Subcutaneous abdominal adipose tissue (tissue), 5 donors: ENCODE results near the gene PPM1J.
"Not testable (repeated sequence)": the region's sequence is repeated elsewhere in the genome, so short reads cannot be mapped to it uniquely, and the experiment has no call there.

ENCODE experiments used
- H3K27ac ChIP-seq: one replicate; pipeline ENCODE4 v1.7.0; 2013; ENCODE audit warnings: low read depth, mild to moderate bottlenecking, inconsistent platforms, low read length, moderate library complexity
- H3K27me3 ChIP-seq, 5 donors: one replicate each; pipeline ENCODE4 v1.7.0; 2013; ENCODE audit warnings: low read length in 5 of 5, inconsistent platforms in 1 of 5; ENCODE audit not compliant: control insufficient read depth in 5 of 5, insufficient read depth in 4 of 5
- H3K36me3 ChIP-seq, 5 donors: one replicate each; pipeline ENCODE4 v1.7.0; 2013; ENCODE audit warnings: low read length in 5 of 5; ENCODE audit not compliant: control insufficient read depth in 5 of 5, insufficient read depth in 5 of 5
- H3K4me1 ChIP-seq, 5 donors: one replicate each; pipeline ENCODE4 v1.7.0; 2013; ENCODE audit warnings: low read length in 5 of 5, mild to moderate bottlenecking in 3 of 5, moderate library complexity in 1 of 5; ENCODE audit not compliant: control insufficient read depth in 5 of 5, insufficient read depth in 5 of 5
- H3K4me3 ChIP-seq, 5 donors: one replicate each; pipeline ENCODE4 v1.7.0; 2013; ENCODE audit warnings: low read length in 5 of 5, low read depth in 1 of 5
- H3K9ac ChIP-seq, 5 donors: one replicate each; pipeline ENCODE4 v1.7.0; 2013; ENCODE audit warnings: low read length in 5 of 5, mild to moderate bottlenecking in 4 of 5, moderate library complexity in 3 of 5
- H3K9me3 ChIP-seq, 5 donors: one replicate each; pipeline ENCODE4 v1.7.0; 2013; ENCODE audit warnings: low read length in 5 of 5; ENCODE audit not compliant: control insufficient read depth in 5 of 5
- donor health status: healthy.
- donor health status: healthy.
- donor health status: healthy.
- donor health status: healthy.
- donor health status: healthy.

PPM1J gene

DNA sequence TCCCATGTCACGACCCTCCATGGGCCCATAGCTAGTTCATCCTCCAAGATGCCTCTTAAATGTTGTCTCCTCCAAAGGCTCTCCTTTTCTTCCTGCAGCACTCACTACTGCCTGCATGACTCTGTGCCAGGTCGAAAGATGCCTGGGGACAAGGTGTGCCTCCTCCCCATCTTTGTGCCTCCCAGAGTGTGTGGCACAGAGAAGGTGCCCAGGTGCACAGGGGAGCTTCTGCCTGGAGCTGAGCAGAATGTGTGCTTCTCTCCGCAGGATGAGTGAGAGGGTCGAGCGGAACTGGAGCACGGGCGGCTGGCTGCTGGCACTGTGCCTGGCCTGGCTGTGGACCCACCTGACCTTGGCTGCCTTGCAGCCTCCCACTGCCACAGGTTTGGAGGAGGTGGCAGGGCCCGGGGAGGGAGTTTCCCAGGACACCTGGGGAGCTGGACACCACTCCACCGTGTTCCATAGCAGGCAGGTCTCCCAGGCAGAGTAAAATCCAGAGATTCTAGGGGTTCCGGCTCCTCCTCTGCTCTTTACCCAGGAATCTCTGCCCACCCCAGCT lies 6.9 kb upstream of the PPM1J start:
- Histone ChIP-seq H3K4me3 (no peak overlapping the region), H3K9me3 (no peaks in the 10 kb centered on the region), H3K36me3 (no peaks in the 10 kb centered on the region), H3K4me1 (peaks cover 0 to 19% (median 13%) of the 10 kb centered on the region in 5 donors), H3K9ac (no peak overlapping the region), H3K27me3 (peaks cover 8 to 16% (median 9%) of the 10 kb centered on the region in 5 donors), H3K27ac (no peak overlapping the region)

DNA sequence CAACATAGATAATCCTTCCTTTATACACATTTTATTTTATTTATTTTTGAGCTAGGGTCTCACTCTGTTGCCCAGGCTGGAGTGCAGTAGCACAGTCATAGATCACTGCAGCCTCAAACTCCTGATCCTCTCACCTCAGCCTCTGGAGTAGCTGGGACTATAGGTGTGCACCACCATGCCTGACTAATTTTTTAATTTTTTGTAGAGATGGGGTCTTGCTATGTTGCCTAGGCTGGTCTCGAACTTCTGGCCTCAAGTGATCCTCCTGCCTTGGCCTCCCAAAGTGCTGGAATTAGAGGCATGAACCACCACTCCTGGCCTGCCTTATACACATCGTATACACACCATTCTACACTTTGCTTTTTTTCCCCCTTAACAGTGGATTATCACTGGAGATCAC lies 6.2 kb upstream of the PPM1J start:
- H3K9ac ChIP-seq, H3K27ac ChIP-seq, H3K36me3 ChIP-seq, H3K4me3 ChIP-seq, H3K9me3 ChIP-seq: not testable (repeated sequence)
- Histone ChIP-seq H3K4me1 (peaks cover 0 to 19% (median 15%) of the 10 kb centered on the region in 5 donors), H3K27me3 (peaks cover 8 to 16% (median 9%) of the 10 kb centered on the region in 5 donors)

DNA sequence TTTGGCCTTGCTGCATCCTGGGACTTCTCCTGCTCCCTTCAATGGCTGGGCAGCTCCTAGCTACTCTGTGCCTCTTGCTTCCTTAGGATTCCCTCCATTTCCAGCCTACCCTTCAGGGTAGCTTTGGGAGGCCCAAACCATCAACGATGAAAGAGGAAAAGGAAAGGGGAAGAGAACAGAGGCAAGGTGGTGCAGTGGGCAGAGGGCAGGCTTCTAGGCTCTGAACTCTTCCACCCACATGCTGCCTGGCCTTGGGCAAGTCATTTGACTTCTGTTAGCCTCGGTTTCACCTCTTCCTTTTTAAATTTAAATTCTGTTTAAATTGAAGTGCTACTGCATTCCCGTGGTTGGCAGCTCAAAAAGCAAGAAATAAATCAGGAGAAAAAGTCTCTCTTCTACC lies 5.7 kb upstream of the PPM1J start:
- H3K27ac ChIP-seq, result no peak overlapping the region
- H3K9ac ChIP-seq, result no peak overlapping the region
- no peaks in the 10 kb centered on the region for H3K36me3 ChIP-seq
- H3K4me1 ChIP-seq, result peaks cover 0 to 24% (median 19%) of the 10 kb centered on the region in 5 donors
- H3K4me3 ChIP-seq, result no peak overlapping the region
- H3K9me3 ChIP-seq, result no peaks in the 10 kb centered on the region
- H3K27me3 ChIP-seq, result peaks cover 8 to 16% (median 9%) of the 10 kb centered on the region in 5 donors

DNA sequence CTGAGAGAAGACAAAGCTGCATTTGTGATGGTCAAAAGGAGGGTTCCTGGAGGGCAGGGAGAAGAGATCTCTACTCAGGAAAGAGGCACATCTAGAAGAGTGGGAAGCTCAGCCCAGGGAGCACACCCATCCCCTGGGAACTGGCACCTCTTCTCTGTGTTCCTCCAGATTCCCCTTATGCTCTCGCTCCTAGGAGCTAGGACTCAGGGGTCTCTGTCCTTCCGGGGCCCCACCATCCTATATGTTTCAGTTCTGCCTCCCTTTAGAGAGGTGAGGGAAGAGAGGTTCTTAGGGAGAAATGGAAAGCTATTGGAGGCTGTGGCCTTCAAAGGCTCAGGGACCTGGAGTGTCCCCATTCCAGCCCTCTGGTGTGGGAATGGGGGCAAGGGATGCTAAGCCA lies 4.6 kb upstream of the PPM1J start:
- Histone ChIP-seq H3K9ac (no peak overlapping the region), H3K4me1 (peaks cover 0 to 32% (median 27%) of the 10 kb centered on the region in 5 donors), H3K9me3 (no peaks in the 10 kb centered on the region), H3K27ac (no peak overlapping the region), H3K27me3 (peaks cover 8 to 16% (median 9%) of the 10 kb centered on the region in 5 donors), H3K36me3 (no peaks in the 10 kb centered on the region), H3K4me3 (no peak overlapping the region)

DNA sequence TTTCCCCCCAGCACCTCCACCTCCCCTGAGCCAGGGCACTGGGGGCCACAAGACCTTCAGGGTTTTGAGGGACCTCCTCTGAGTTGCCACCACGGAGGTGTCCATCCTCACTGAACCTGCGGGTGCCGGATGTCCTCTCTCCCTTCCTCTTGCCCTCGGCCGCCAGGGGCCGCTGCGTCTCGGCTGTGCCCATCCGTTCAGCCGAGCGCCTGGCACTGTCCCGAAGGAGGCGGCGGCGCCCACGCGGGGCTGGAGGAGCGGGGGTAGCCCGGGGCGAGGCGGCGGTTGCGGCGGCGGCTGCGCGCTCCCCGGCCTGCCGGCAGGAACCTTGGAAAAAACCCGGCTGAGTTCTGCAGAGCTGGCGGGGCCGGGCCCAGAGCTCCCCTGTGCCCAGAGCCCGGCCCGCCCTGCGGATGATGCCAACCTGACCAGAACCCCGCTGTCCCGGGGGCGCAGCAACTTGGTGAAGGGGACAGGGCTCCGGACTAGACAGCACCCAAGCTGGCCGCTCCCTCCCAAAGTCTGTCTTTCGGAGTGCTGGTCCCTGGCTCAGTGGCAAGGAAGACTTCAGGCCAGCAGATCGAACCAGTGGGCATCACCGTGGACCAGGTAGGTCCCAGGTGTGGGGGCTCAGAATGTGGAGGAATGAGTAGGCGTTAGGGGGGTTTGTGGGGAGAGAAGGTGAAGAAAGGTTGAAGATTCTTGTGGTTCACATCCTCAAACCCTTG lies 3.7 kb upstream of the PPM1J start:
- H3K27ac ChIP-seq, result no peak overlapping the region
- no peak overlapping the region for H3K9ac ChIP-seq
- H3K9me3 ChIP-seq, result no peaks in the 10 kb centered on the region
- peaks cover 2 to 40% (median 35%) of the 10 kb centered on the region in 5 donors for H3K4me1 ChIP-seq
- peak overlapping the region in 2 of 5 donors; percentile 13 to 43 for H3K4me3 ChIP-seq
- H3K27me3 ChIP-seq, result peaks cover 7 to 16% (median 9%) of the 10 kb centered on the region in 5 donors
- H3K36me3 ChIP-seq, result no peaks in the 10 kb centered on the region

DNA sequence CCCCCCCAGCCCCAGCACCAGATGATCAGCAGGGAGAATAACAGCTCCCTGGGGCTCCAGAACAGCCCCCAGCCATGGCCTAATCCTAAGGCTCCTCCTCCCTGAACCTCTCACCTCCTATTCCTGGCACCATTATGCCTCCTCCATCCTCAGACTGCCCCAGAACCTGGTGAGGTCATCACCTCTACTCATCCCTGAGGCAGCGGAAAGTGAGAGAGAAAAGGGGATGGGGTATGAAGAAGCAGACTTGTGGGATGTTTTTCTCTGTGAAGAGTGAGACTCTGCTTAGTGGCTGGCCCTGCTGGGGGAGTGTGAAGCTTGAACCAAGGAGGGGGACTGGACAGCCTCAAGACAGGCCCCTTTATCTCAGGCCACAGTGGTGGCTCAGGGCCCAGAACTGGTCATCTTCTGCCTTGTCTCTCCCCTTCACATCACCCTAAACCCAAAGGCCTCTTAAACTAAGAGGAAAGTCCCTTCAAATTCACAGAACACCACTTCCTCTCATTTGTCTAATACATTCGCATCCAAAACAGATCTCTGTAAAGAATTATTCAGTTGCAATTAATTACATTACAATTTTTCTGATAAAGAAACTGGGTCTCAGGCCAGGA lies 2.2 kb upstream of the PPM1J start:
- H3K4me1 ChIP-seq, result peaks cover 4 to 36% (median 30%) of the 10 kb centered on the region in 5 donors
- H3K36me3 ChIP-seq, result no peaks in the 10 kb centered on the region
- H3K27me3 ChIP-seq, result peaks cover 0 to 9% (median 4%) of the 10 kb centered on the region in 5 donors
- no peak overlapping the region for H3K9ac ChIP-seq
- H3K4me3 ChIP-seq, result no peak overlapping the region
- no peaks in the 10 kb centered on the region for H3K9me3 ChIP-seq
- H3K27ac ChIP-seq, result no peak overlapping the region

DNA sequence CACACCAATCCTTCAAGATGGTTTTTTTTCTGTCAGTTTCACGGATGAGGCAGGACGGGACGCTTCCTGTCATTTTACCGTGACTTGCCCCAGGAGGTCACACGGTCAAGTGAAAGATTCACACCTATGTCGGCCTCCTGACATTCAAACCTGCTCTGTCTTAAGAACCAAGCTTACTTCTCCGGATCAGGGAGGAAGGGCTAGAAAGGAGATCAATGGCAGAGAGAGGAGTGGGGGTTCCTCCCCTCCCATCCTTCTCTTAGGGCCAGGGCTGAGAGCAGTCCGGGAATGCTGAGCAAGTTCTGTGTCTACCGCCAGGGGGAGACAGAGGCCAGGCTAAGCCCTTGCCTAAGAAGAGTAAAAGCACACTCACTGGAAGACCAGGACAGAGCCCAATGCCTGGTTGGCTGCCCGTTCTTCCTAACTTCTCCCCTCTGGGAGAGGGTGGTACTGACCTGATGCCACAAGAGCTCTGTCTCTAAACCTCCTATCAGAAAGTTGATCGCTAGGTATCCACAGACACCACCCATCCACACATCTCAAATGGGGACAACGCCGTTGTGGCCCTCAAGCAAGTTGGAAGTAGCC lies 1.1 kb upstream of the PPM1J start:
- Histone ChIP-seq H3K9ac (peak overlapping the region in 4 of 5 donors; percentile 5 to 68 (median 60)), H3K4me1 (peaks cover 4 to 36% (median 30%) of the 10 kb centered on the region in 5 donors), H3K4me3 (peak overlapping the region; percentile 65 to 77 (median 68)), H3K27ac (peak overlapping the region; percentile 57), H3K36me3 (no peaks in the 10 kb centered on the region), H3K9me3 (no peaks in the 10 kb centered on the region), H3K27me3 (peaks cover 0 to 5% (median 4%) of the 10 kb centered on the region in 5 donors)

DNA sequence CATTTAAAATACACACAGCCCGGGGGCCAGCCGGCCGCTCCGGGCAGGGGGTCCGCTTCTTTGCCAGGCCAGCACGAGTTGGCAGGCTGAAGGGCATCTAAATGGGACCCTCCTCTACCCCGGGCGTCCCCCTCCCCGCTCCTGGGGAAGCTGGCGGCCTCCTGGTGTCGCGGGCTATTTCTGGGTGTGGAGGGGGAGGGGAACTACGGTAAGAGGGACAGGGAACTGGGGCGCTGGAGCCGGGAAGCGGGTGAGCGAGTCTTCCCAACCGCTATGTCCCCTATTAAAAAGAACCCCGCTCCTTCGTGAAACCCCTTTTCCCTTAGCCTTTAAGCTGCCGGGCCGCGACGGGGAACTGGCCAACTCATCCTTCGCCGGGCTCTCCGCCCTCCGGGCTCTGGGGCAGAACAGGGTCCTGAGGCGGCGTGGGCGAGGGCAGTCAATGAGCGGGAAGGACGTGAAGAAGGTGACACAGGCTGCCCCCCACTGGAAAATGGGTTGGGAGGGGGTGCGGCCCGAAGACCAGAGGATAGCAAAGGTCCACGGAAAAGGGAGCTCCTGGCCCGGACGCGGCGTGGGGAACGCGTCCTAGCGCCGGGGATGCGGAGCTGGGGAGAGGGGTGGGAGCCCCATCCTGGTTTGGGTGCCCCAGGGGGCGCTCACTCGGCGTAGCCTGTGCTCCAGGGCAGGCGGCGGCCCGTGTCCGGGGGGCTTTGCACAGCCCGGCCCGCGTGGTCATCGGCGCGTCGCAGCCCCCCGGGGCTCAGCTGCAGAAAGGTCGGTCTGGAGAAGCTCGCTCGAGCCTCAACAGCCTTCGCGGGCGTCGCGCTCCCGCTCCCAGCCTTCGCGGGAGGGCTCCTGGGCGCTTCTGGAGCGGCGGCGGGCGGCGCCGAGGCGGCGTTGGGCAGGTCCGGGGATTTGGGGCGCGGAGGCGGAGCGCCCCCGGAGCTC lies 544 bp downstream of the PPM1J start:
- H3K27me3 ChIP-seq, result peaks cover 0 to 5% (median 0%) of the 10 kb centered on the region in 5 donors
- H3K4me1 ChIP-seq, result peaks cover 4 to 36% (median 30%) of the 10 kb centered on the region in 5 donors
- H3K36me3 ChIP-seq, result no peaks in the 10 kb centered on the region
- peak overlapping the region in 4 of 5 donors; percentile 19 to 43 (median 24) for H3K9ac ChIP-seq
- H3K4me3 ChIP-seq, result peak overlapping the region; percentile 31 to 77 (median 65)
- no peak overlapping the region for H3K27ac ChIP-seq
- no peaks in the 10 kb centered on the region for H3K9me3 ChIP-seq
